SU-DHL-6 (cell line): ENCODE results near the gene GRM7.

Source experiments
- H2AFZ ChIP-seq: fragments of 200-600 bp; sonication (generic); 2 replicates; pipeline ENCODE4 v1.6.1; 2014; ENCODE audit warnings: low read depth, mild to moderate bottlenecking, moderate library complexity, mixed read lengths, antibody characterized with exemption, low read length; ENCODE audit not compliant: severe bottlenecking
- H3F3A ChIP-seq: fragments of 200-600 bp; shearing (Covaris generic); 2 replicates; pipeline ENCODE4 v1.6.0; 2016; ENCODE audit warnings: antibody characterized with exemption, mild to moderate bottlenecking; ENCODE audit not compliant: insufficient read depth
- H3K27ac ChIP-seq: fragments of 200-600 bp; sonication (generic); 2 replicates; pipeline ENCODE4 v1.5.1; 2016; ENCODE audit warnings: low read depth, mild to moderate bottlenecking, low read length, moderate library complexity, mixed read lengths
- H3K27me3 ChIP-seq: fragments of 200-600 bp; sonication (generic), shearing (Covaris generic); 2 replicates; pipeline ENCODE4 v1.6.0; 2014; ENCODE audit warnings: mild to moderate bottlenecking, low read length
- H3K36me3 ChIP-seq: fragments of 200-600 bp; sonication (generic); 2 replicates; pipeline ENCODE4 v1.6.1; 2014; ENCODE audit warnings: mild to moderate bottlenecking, low read length, mixed read lengths
- H3K4me2 ChIP-seq: fragments of 300-600, 200-600 bp; shearing (Covaris generic), sonication (generic); 2 replicates; pipeline ENCODE4 v1.6.0; 2014; ENCODE audit warnings: low read length, low read depth, mild to moderate bottlenecking; ENCODE audit not compliant: poor library complexity, severe bottlenecking
- H3K4me3 ChIP-seq: fragments of 200-600 bp; sonication (generic); 2 replicates; pipeline ENCODE4 v1.5.1; 2014; ENCODE audit warnings: antibody characterized with exemption, low read length, mild to moderate bottlenecking, mixed read lengths; ENCODE audit not compliant: insufficient read depth, poor library complexity, severe bottlenecking
- H3K79me2 ChIP-seq: fragments of 200-600 bp; sonication (generic); 2 replicates; pipeline ENCODE4 v1.6.1; 2014; ENCODE audit warnings: mild to moderate bottlenecking, low read length, moderate library complexity; ENCODE audit not compliant: insufficient read depth
- H3K9ac ChIP-seq: fragments of 200-600 bp; sonication (generic); 2 replicates; pipeline ENCODE4 v1.7.0; 2014; ENCODE audit warnings: mild to moderate bottlenecking, low read length
- H3K9me2 ChIP-seq: fragments of 200-600 bp; sonication (generic); replicated peaks from 2 replicates; pipeline ENCODE4 v1.6.1; 2014; ENCODE audit warnings: low read length; ENCODE audit not compliant: insufficient read depth
- H3K9me3 ChIP-seq: fragments of 200-600 bp; sonication (generic); 2 replicates; pipeline ENCODE4 v1.6.1; 2014; ENCODE audit warnings: low read length, mixed read lengths; ENCODE audit not compliant: insufficient read depth
- H4K20me1 ChIP-seq: fragments of 200-600 bp; sonication (generic); 2 replicates; pipeline ENCODE4 v1.6.1; 2014; ENCODE audit warnings: low read depth, mild to moderate bottlenecking, antibody characterized with exemption, low read length, moderate library complexity, mixed read lengths
- CTCF ChIP-seq: fragments of 200-600 bp; sonication (generic); IDR thresholded peaks from one replicate; pipeline ENCODE4 v1.5.1; 2017; ENCODE audit warnings: antibody characterized with exemption, mild to moderate bottlenecking, low read length, moderate library complexity; ENCODE audit not compliant: insufficient read depth, poor library complexity, severe bottlenecking
- EZH2phosphoT487 ChIP-seq: fragments of 200-600 bp; sonication (generic), shearing (Covaris generic); conservative IDR thresholded peaks from 2 replicates; pipeline ENCODE4 v1.6.1; 2018; ENCODE audit warnings: mild to moderate bottlenecking, antibody characterized with exemption, low read length, moderate library complexity, mixed read lengths

Gene GRM7

GRCh38 chr3:7242303-7242635, 381.4 kb downstream of the GRM7 start:
- Histone ChIP-seq H3K27me3 (no peaks in the 10 kb centered on the region), H3K27ac (no peak overlapping the region), H3K36me3 (no peaks in the 10 kb centered on the region), H4K20me1 (no peaks in the 10 kb centered on the region), H3K4me3 (no peak overlapping the region), H3K9ac (no peak overlapping the region), H3F3A (no peaks in the 10 kb centered on the region), H3K79me2 (no peaks in the 10 kb centered on the region), H3K9me3 (no peaks in the 10 kb centered on the region), H3K9me2 (no peaks in the 10 kb centered on the region), H3K4me2 (no peak overlapping the region), H2AFZ (no peak overlapping the region)
- no peak for TF ChIP-seq CTCF
- no peak for TF ChIP-seq EZH2phosphoT487

GRCh38 chr3:7249493-7250076, 388.7 kb downstream of the GRM7 start:
- TF ChIP-seq EZH2phosphoT487 (no peak), CTCF (no peak)
- no peak overlapping the region for H3K4me2 ChIP-seq

GRCh38 chr3:7254251-7254650, 393.3 kb downstream of the GRM7 start:
- TF ChIP-seq CTCF (no peak), EZH2phosphoT487 (no peak)
- H3K79me2 ChIP-seq: no peaks in the 10 kb centered on the region
- H3K4me3 ChIP-seq: no peak overlapping the region
- H3K9ac ChIP-seq: no peak overlapping the region
- no peaks in the 10 kb centered on the region for H4K20me1 ChIP-seq
- no peaks in the 10 kb centered on the region for H3K36me3 ChIP-seq
- no peaks in the 10 kb centered on the region for H3K9me2 ChIP-seq
- no peaks in the 10 kb centered on the region for H3K27me3 ChIP-seq
- no peaks in the 10 kb centered on the region for H3K9me3 ChIP-seq
- H3F3A ChIP-seq: no peaks in the 10 kb centered on the region
- no peak overlapping the region for H3K27ac ChIP-seq
- H2AFZ ChIP-seq: no peak overlapping the region
- no peak overlapping the region for H3K4me2 ChIP-seq

More at GRCh38 chr3:7249493-7250076, 388.7 kb downstream of the GRM7 start:
- Histone ChIP-seq H2AFZ (no peak overlapping the region), H3K9me3 (no peaks in the 10 kb centered on the region), H3K27me3 (no peaks in the 10 kb centered on the region), H3K4me3 (no peak overlapping the region), H3K9me2 (no peaks in the 10 kb centered on the region), H4K20me1 (no peaks in the 10 kb centered on the region), H3K36me3 (no peaks in the 10 kb centered on the region), H3K79me2 (no peaks in the 10 kb centered on the region), H3K9ac (no peak overlapping the region), H3F3A (no peaks in the 10 kb centered on the region), H3K27ac (no peak overlapping the region)
